Ammon's horn (tissue), 1 donor: ENCODE results near the gene RBM28.
"Not testable (repeated sequence)": the region's sequence is repeated elsewhere in the genome, so short reads cannot be mapped to it uniquely, and the experiment has no call there.

ENCODE experiments used
- DNase-seq: peaks from one replicate; pipeline ENCODE4 v3.0.0-alpha.2; 2016; ENCODE audit warnings: low spot score

RBM28 gene

DNA sequence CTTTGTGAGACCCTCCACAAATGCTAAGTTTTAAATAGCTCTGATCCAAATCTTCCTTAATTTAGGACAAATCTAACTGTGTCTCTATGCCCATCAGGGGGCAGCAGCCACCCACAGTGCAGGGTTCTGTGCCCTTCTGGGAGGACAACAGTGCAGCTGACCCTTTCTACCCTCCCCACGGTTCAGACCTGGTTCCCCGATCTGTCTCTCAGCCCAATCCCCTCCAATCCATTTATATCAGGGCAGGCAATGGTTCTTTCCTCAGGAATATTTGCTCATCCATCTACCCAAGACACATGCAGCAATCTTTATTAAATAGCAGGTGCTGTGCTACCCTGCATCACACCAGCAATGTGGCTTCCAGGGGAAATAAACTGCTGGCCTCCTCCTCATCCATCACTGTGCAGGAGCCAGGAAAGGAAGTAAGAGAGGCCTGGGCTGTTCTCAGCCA, 4.0 kb upstream of the RBM28 start:
- peak; percentile 72 for DNase-seq

GRCh38 chr7:128344431-128344774, 695 bp upstream of the RBM28 start:
- no peak for DNase-seq

- DNase-seq, result no peak
These were observed 2.0 kb downstream of the RBM28 start for GRCh38 chr7:128341733-128342132.

DNA sequence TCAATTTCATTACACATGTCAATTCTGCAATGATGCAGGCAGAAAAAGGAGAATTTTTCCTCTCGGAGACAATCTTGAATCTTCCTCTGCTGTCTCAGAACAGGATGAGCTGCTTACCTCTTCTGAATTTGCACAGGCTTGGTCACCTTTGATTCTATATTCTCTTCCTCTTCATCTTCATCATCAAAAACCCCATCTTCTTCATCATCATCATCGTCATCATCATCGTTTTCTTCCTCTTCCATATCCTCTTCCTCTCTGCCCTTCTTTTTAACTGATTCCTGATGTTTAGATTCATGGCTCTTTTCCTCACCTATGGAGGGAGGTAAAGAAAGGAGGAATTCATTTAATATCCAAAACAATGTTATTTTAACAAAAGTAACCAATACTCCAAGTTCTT, 8.0 kb downstream of the RBM28 start:
- no peak for DNase-seq

DNA sequence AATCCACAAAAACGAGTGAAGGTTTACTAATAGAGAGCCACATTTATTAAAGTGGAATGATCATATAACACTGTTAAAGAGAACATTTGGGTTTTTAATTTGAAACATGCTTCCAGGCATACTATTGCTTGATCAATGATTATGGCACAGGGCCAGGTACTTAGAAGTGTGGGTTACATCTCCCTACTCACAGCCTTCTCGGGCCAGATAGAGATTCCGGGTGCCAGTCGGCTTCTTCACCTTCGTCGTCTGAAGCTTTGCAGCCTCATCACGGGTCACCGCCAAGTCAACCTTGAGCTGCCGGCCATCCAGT, 19.4 kb downstream of the RBM28 start:
- DNase-seq, result no peak

DNA sequence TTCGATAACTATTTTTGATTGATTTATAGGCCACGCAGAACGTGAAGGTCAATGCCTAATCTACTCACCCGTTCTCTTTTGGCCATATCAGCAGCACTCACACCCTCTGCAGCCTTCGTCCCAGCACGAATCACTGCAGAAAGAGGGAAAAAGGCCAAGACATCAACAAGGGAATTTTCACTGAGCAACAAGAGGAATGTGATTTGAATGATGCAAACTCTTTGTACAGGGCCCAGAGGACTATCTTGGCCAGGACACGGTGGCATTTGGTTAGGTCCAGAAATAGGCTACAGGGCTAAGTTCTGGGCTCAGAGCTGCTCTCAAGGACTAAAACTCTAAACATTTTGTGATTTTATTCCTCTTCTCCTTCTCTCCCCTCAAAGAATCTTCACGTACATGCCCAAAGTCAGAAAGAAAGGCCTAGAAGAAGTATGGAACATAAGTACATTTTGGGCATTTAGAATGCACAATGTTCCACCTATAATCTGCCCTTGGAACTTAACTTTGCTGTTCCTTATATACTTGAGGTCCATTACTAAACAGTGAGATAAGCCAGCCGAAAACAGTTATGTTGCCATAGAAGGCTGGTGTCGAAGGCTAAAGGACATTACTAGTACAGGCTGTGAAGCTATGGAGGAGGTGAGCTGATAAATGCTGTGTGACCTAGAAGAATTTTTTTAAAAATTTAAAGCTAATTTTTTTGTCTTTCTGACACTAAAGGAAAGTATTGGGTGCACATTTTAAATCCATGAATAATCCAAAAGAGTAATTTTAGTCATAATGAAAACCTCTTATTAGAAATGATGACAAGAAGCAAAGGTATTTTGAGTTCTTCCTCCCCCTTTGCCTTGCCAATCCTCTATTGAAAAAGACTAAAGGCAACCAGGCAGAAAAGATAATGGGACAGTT, 20.0 kb downstream of the RBM28 start:
- DNase-seq, result no peak

DNA sequence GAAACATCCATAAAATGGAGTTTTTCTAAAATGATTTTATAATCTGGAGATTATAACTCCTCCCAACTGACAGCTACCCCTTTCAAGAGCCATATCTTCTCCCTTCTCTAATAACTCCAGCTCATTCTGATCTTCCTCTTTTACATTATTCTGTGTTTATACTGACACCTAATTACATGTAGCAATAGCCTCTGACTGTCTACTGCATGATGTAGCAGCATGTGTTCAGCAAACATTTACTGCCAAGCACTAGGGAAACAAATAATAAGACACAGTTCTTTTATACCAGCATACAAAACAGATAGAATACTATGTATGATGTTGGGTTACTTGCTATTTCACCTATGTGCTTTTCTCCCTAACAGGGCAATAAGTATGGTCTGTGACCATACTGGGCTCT, 20.7 kb downstream of the RBM28 start:
- no peak for DNase-seq

- peak; percentile 76 for DNase-seq
These were observed 21.6 kb downstream of the RBM28 start for GRCh38 chr7:128322040-128322643.

GRCh38 chr7:128321044-128321422, 22.7 kb downstream of the RBM28 start:
- DNase-seq, result no peak

- DNase-seq, result no peak
These were observed 25.0 kb downstream of the RBM28 start for GRCh38 chr7:128318691-128319090.

DNA sequence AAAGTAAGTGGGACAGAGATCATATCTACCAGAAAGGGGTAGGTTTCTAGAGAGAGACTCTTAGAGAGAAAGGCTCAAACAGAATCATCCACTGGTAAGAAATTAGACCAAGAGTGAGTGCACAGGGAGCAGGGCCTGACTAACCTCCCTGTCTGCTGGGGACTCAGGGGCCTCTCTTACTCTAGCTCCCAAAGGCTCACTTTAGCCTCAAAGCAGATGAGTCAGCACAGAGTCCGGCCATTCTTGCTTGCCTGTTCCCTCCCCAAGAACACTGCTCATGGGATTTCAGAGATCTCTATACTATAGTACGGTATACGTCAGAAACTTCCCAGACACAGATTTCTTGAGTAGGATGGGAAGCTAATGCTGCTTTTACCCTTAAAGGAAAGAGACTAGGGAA, 32.7 kb downstream of the RBM28 start:
- no peak for DNase-seq

DNA sequence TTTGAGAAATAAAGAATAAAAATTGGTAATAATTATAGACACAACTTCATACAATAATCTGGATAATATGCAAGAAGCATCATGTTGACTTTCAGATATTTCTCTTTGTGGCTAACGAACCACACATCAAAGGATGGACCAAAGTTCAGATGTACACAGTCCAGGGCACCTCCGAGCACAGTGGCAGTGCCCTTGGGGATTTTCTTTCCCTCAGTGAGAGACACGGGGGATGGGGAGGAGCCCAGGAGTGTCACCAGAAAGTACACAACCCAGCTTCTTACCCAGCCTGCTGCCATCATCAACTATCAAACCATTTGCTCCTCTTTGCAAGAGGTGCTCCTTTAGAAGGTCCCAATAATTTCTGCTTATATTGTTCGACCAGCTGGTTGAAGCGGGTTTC, 33.2 kb downstream of the RBM28 start:
- no peak for DNase-seq

- DNase-seq, result no peak
These were observed 33.7 kb downstream of the RBM28 start for GRCh38 chr7:128309976-128310375.

GRCh38 chr7:128309124-128309523, 34.6 kb downstream of the RBM28 start:
- DNase-seq, result no peak

DNA sequence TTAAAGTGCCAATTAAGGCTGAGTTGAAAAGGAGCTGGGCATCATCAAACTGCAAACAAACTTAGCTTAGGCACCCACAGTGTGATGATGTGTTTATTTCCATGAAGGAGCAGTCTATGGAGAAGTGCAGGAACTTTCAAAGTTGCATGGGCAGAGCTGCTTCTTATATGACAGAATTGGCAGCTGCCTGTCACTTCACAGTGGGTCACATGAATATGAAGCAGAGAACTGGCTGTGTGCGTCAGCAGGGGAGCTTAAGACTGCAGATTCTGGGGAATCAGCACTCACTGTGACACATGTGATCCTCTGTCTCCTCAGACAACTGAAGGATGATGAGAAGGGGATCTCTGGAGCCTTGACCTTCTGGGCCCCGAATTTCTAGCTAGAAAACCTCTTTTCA, 36.6 kb downstream of the RBM28 start:
- no peak for DNase-seq

- DNase-seq, result peak; percentile 20
These were observed 39.5 kb downstream of the RBM28 start for GRCh38 chr7:128304212-128304611.

DNA sequence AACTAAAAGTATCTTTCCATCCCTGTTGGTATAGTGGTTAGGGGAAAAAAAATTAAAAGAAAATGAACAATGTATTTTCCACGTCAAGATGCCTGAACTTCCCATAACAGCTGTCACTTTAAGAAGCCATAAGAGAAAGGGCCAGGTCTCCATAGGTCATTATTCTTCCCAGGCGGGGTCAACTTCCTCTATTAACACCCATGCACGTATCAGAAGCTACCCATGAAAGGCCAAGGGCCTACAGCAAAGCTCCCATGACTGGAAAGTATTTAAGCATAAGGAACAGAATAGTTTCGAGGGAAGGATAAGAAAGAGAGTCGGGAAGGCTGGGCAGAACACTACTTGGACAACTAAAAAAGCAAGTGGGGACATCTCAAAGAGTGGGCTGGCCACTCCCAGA, 40.1 kb downstream of the RBM28 start:
- DNase-seq, result no peak

- no peak for DNase-seq
These were observed 40.6 kb downstream of the RBM28 start for GRCh38 chr7:128303133-128303532.

DNA sequence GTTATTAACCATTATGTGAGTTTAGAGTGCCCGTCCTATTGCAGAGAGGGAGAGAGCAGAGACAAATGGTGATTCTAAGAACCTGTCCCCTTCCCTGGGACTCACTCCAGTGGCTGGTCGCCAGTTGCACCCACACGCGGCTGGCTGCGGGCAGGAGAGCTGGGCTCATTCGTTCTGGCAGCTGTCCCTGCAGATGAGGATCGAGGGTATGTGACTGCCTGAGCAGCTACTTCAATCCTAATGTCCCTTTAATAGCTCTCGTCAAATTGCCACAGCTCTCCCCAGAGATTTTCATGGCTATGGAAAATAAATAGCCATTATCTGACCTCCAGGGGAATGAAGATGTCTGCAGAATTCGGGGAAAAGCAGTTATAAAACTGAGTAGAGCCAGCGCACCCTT, 41.6 kb downstream of the RBM28 start:
- DNase-seq, result no peak

DNA sequence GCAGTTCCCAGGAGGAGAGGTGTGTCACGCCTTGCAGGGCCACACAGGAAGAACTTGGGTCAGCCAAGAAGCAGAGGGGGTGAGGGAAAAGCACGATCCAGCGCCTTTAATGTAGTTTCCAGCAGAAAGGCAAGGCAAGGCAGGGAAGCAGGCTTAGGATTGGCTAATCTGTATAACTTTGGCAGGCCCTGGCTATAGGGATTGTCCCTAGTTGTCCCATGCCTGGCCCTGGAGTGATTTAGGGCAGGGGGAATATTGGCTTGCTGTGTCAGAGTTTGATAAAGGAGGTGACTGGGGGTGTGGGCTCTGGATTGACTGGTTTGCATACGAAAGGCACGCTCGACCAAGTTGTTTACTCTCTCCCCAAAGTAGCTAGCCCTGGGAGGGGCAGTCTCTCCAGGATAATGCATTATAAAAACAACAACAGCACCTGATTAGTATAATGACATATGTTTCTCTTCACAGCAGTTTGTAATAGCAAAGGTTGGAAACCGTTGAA, 44.5 kb downstream of the RBM28 start:
- DNase-seq, result no peak

DNA sequence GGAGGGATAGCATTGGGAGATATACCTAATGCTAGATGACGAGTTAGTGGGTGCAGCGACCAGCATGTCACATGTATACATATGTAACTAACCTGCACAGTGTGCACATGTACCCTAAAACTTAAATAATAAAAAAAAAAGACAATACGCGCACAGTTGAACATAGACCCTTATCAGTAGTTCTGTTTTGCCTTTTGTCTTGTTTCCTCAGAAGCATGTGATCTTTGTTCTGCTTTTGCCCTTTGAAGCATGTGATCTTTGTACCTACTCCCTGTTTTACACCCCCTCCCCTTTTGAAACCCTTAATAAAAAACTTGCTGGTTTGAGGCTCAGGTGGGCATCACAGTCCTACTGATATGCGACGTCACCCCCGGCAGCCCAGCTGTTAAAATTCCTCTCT, 45.7 kb downstream of the RBM28 start:
- DNase-seq, result not testable (repeated sequence)

DNA sequence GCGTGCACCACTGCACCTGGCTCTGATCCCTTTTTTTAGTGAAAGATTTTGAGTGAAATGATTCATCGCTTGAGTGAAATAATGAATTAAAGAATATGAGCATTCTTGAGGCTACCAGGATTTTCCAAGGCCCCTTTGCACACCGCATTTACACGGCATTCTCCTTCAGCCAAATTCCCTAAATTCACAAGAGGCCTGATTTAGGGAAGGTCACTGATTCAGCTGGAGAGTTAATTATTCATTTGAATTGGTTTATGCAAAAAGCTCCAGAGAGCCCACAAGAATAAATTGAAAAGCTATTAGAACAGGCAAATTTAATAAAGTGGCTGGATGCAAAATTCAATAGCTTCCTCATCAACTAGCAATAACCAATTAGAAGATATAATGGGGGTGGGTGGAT, 56.2 kb downstream of the RBM28 start:
- no peak for DNase-seq

- DNase-seq, result no peak
These were observed 59.6 kb downstream of the RBM28 start for GRCh38 chr7:128284102-128284501.
